Transverse colon (tissue), 4 donors: ENCODE measurements around the gene ZNF423.

Source experiments
- CTCF ChIP-seq, 5 experiments: fragments of 200-600 bp in 3 of 5; fragments of 450-650 bp in 2 of 5; sonication (generic) in 3 of 5; IDR thresholded peaks; 1 replicate in 2 of 5; 2 replicates in 3 of 5; pipeline ENCODE4 v1.5.1; 2016 to 2017; ENCODE audit warnings: antibody characterized with exemption in 5 of 5, inconsistent platforms in 3 of 5, mild to moderate bottlenecking in 2 of 5, moderate library complexity in 1 of 5
- EP300 ChIP-seq: sonication (generic); formaldehyde crosslinking; IDR thresholded peaks from one replicate; pipeline ENCODE4 v1.6.1; 2017; ENCODE audit warnings: antibody characterized with exemption, low read depth
- POLR2A ChIP-seq: fragments of 450-650 bp; IDR thresholded peaks from one replicate; pipeline ENCODE4 v1.6.1; 2016; ENCODE audit warnings: antibody characterized with exemption, mild to moderate bottlenecking, moderate library complexity
- POLR2AphosphoS5 ChIP-seq, 3 donors: sonication (generic); formaldehyde crosslinking; IDR thresholded peaks; one replicate each; pipeline ENCODE4 v1.6.1; 2016; ENCODE audit warnings: antibody characterized with exemption in 3 of 3

GRCh38 chr16:49822649-49823370 is 33.1 kb downstream of the ZNF423 start:
- TF ChIP-seq CTCF (IDR thresholded peaks at IDR 0.05) (no peak), POLR2AphosphoS5 (IDR thresholded peaks at IDR 0.05) (no peak), POLR2A (no peak), EP300 (no peak)
